Breast epithelium (tissue), 3 donors: ENCODE results near the gene HMCN2.

ENCODE experiments used
- POLR2A ChIP-seq: fragments of 450-650 bp; IDR thresholded peaks from one replicate; pipeline ENCODE4 v1.6.1; 2016; ENCODE audit warnings: antibody characterized with exemption, mild to moderate bottlenecking, moderate library complexity
- POLR2AphosphoS5 ChIP-seq, 3 donors: sonication (generic); formaldehyde crosslinking; IDR thresholded peaks; one replicate each; pipeline ENCODE4 v1.6.1; 2017; ENCODE audit warnings: antibody characterized with exemption in 3 of 3
- TF ChIP-seq, protein P1 (sequence below), 3 donors: fragments of 450-650 bp; IDR thresholded peaks; one replicate each; pipeline ENCODE4 v1.5.1; 2016 to 2017; ENCODE audit warnings: antibody characterized with exemption in 3 of 3, mild to moderate bottlenecking in 3 of 3, moderate library complexity in 3 of 3

DNA sequence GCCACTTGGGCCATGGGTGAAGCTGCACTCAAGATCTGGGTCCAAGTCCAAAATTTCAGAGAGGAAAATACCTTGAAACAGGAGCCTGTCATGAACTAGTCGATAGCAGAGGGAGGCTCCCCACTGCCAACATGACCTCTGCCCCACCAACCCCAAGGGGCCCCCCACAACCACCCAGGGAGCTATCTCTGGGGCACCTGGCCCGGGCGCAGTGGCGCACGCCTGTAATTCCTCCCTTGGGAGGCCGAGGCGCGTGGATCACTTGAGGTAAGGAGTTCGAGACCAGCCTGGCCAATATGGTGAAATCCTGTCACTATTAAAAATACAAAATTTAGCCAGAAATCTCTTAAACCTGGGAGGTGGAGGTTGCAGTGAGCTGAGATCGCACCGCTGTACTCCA lies 20.1 kb upstream of the HMCN2 start:
- TF ChIP-seq, protein P1, sequence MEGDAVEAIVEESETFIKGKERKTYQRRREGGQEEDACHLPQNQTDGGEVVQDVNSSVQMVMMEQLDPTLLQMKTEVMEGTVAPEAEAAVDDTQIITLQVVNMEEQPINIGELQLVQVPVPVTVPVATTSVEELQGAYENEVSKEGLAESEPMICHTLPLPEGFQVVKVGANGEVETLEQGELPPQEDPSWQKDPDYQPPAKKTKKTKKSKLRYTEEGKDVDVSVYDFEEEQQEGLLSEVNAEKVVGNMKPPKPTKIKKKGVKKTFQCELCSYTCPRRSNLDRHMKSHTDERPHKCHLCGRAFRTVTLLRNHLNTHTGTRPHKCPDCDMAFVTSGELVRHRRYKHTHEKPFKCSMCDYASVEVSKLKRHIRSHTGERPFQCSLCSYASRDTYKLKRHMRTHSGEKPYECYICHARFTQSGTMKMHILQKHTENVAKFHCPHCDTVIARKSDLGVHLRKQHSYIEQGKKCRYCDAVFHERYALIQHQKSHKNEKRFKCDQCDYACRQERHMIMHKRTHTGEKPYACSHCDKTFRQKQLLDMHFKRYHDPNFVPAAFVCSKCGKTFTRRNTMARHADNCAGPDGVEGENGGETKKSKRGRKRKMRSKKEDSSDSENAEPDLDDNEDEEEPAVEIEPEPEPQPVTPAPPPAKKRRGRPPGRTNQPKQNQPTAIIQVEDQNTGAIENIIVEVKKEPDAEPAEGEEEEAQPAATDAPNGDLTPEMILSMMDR (IDR thresholded peaks at IDR 0.05): no peak
- no peak for TF ChIP-seq POLR2AphosphoS5 (IDR thresholded peaks at IDR 0.05)
- no peak for TF ChIP-seq POLR2A
